Bone marrow (tissue), 2 donors: ENCODE measurements around the gene CHD5.

ENCODE experiments used
- DNase-seq, 2 donors: peaks; one replicate each; lab custom pipeline; 2025; lab: John Stamatoyannopoulos, UW

CHD5 gene

DNA sequence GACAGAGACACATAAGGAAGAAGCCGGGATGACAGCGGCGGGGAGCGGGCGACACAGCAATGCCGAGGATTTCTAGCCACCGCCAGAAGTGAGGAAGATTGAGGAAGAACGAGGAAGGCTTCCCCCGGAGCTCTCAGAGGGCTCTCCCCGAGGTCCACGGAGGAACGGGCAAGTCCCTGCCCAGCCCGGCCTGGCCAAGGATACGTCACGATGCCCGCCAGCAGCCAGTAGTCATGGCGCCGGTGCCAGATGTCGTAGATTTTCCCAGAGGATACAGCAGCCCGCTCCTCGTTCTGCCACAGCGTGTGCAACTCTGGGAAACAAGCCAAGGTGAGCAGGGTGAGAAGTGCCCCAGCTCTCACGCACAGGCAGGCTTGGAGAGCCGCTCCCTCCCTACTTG is 68.5 kb downstream of the CHD5 start:
- DNase-seq, result no peak

DNA sequence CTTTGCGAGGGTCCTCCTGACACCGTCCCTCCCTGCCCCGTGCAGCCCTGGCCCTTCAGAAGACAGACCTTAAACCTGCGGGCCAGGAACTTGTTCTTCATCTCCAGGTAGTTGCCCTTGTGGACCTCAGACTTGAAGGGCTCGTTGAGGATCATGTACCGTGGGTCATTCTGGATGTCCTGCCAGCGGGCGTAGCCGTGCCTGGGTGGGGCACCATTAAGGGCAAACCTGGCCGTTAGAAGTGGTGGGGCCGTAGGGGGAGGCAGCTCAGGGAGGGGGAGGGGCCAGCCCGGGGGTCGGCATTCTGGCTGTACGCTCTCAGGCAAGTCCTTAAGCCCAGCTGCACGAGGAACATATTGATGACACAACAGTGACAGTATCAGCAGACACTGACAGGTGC is 69.8 kb downstream of the CHD5 start:
- DNase-seq, result no peak

DNA sequence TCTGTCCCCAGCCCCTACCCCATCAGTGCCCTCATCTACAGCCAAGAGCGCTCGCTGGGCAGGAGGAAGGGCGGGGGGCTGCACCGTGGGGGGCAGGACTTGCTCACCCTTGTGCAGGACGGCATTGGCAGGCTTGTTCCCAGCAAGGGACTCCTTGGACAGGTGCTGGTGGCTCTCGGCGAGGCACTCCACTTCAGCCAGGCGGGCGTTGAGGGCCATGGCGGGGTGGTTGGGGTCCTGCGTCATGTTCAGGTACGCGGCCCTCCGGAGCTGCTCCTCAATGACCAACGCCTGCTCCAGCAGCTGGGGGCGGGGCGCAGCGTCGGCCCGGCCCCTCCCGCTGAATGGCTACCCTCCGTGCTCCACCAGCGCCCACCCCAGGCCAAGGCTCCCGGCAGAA is 70.4 kb downstream of the CHD5 start:
- DNase-seq, result no peak

DNA sequence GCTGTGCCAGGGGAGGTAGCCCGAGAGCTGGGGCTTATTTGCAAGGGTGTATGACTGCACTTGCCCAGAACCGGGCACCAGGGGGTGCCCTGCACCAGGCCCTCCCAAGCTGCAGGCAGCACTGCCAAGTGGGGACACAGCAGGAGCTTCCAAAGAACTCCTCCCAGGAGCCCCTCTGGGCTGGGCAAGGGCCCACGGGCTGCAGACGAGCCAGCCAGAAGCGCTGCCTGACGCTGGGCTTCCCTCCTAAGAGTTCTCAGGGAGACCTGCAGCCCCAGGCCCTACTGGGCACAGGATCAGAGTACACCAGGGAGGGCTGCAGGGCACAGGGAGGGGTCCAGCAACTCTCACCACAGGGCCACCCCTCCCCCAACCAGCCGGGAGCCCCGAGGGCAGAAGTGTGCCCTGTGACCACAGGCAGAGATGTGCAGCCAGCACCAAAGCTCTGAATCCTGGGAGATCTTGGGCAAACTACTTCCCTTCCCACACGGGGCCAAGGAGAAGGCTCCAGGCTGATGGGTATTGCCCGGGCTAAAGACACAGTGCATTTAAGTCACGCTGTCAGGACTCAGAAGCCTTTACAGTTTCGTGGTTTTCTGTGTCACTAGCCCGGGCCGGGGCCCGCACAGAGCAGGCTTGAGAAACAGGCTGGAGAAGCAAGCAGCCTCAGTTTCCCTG is 71.0 kb downstream of the CHD5 start:
- peak; percentile 3 to 21 for DNase-seq

DNA sequence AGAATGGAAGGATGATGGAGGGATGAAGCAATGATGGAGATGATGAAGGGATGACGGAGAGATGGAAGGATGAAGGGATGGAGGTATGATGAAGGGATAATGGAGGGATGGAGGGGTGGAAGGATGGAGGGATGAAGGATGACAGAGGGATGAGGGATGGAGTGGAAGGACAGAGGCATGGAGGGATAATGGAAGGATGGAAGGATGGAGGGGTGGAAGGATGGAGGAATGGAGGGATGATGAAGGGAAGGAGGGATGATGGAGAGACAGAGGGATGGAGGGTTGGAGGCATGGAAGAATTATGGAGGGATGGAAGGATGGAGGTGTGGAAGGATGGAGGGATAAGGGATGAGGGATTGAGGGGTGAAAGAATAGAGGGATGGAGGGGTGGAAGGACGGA is 71.6 kb downstream of the CHD5 start:
- DNase-seq, result no peak

DNA sequence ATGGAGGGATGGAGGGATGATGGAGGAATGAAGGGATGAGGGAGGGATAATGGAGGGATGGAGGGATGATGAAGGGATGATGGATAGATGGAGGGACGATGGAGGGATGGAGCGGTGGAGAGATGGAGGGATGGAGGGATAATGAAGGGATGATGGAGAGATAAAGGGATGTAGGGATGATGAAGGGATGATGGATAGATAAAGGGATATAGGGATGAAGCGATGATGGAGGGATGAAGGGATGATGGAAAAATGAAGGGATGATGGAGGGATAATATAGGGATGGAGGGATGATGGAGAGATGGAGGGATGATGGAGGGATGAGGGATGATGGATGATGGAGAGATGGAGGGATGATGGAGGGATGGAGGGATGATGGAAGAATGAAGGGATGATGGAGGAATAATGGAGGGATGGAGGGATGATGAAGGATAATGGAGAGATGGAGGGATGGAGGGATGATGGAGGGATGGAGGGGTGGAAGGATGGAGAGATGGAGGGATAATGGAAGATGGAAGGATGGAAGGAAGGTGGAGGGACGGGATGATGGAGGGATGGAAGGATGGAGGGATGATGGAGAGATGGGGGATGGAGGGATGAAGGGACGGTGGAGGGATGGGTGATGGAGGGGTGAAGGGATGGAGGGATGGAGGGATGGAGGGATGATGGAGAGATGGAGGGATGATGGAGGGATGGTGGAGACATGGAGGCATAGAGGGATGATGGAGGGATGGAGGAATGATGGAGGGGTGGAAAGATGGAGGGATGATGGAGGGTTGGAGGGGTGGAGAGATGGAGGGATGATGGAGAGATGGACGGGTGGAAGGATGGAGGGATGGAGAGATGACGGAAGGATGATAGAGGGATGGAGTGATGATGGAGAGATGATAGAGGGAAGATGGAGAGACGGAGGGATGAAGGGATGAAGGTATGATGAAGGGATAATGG is 72.4 kb downstream of the CHD5 start:
- DNase-seq, result no peak

DNA sequence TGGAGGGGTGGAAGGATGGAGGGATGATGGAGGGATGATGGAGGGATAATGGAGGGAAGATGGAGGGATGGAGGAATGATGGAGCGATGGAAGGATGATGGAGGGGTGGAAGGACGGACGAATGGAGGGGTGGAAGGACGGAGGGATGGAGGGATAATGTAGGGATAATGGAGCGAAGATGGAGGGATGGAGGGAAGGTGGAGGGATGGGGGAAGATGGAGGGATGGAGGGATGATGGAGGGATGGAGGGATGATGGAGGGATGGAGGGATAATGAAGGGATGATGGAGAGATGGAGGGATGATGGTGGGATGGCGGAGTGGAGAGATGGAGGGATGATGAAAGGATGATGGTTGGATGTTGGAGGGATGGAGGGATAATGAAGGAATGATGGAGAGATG is 73.1 kb downstream of the CHD5 start:
- no peak for DNase-seq

DNA sequence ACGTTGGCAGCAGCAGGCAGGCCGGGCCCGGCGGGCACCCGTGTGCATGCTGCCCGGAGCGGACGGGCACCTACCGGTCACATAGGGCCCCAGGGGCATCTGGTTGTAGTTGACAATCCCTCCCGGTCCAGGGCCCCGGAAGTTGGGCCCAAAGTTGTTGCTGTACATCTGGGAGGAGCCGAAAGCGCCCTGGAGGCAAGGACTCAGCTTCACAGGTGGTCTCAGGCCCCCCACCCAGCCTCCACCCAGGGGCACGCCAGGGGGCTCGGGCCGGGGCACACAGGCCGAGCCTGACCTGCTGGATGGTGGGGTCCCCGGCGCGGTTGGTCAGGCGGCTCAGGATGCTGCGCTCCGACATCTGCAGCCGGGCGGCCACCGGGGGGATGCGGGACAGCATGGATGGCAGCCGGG is 73.8 kb downstream of the CHD5 start:
- no peak for DNase-seq

DNA sequence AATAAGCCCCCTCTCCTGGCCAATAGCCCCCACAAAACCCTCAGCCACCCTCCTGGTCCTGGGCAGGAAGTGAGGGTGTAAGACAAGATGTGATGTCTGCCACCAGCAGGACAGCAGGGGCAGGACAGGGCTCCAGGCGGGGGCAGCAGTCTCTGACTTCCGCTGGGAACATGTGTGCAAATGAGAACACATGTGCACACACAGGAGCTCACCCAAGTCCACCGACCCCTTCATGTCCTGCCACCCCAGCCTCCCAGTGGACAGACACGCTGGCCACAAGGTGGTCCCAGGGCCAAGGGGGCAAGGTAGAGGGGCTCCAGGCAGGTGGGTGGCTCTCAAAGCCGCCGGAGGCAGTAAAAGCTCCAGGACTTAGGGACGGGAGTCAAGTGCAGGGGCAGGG is 74.4 kb downstream of the CHD5 start:
- no peak for DNase-seq

DNA sequence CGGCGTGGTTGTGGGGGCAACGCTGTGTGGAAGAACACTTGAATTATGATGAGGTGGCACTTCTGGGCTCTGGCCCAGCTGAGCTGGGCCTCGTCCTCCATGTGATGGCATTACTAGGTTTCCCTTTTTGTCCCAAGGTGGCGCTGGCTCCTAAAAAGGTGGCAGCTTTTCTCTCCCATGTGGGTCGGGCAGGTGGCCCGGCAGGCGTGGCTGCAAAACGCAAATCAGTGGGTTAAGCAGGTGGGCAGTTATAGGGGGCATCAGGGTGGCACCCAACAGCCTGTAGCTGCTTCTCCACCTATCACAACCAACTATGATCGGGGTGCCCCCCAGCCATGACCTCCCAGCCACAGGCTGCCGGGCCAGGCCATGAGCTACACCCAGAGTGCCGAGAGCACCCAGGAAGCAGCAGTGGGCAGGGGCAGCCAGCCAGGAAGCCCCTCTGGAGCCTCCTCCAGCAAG is 74.9 kb downstream of the CHD5 start:
- no peak for DNase-seq

DNA sequence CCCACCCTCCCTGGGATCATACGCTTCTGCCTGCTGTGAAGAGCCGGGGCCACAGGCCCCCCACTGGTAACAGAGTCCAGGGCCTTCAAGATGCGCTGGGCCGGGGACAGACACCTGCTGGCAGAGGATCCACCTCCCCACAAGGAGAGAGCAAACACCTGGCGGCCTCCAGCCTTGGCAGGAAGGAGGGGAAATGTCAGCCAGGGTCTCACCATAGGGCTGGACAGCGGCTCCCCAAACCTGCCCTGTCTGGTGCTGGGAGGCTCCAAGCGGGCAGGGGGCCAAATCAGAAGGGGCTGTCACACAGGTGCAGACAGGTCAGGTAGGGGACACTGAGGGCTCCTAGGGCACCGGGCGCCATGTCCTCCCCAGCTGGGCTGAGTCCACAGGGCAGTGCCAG is 75.5 kb downstream of the CHD5 start:
- DNase-seq, result no peak

DNA sequence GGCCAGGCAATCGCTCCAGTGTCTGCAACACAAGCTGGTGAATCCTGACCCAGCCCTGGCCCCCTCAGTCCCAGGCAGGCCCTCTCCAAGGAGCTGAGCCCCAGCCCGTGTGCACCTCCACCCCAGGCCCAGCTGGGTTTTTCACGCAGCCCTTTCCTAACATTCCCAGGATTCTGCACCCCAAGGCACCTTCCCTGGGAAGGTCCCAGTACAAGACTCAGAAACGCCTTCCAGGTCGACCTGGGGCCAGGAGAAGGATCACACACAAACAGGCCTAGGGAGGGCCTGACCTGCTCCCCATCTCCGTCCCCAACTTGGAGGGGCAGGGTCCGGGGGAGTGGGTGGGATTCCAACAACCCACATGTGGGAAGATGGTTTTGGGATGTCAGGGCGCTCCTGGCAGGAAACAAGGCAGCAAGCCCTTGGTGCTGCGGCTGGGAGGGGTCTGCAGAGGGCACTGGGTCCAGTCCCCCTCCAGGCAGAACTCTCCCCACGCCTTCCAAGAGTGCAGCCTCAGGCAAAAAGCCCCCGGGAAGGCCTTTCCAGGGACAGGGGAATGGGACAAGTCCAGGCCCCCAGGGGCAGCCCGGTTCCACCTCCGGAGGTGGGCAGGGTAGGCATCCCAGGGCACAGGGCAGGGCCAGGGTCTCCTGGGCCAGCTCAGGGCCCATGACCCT is 76.1 kb downstream of the CHD5 start:
- DNase-seq, result no peak

DNA sequence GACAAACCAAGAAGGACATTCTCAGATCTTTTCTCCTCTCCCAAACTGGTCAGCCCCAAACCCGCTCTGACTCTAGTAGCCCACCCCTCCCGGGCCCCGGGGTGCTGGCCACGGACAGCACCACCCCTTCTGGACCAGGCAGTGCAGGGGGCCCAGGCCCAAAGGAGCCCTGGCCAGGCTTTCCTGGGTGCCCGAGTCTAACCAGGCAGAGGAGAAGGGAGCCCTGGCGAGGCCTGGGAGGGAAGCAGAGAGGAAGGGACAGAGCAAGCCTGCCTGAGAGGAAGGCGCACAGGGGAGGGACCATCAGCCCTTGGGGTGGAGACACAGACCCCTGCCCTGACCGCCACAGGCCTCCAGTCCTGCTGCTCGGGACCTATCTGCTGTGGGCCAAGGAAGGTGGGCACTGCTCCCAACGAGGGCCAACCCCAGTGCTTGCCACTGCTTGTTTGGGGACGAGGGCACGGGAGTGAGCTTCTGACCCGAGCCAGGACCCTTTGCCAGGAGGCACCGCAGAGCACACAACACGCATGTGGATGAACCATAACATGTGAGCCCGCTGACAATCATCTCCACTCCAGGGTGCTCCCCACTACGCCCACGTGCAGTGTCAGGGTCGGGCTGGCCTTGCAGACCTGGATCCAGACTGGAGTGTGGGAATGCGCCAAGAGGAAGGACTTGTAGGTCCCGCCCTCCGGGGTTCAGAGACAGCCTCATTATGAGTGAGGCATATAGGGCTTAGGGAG is 76.8 kb downstream of the CHD5 start:
- DNase-seq, result no peak

DNA sequence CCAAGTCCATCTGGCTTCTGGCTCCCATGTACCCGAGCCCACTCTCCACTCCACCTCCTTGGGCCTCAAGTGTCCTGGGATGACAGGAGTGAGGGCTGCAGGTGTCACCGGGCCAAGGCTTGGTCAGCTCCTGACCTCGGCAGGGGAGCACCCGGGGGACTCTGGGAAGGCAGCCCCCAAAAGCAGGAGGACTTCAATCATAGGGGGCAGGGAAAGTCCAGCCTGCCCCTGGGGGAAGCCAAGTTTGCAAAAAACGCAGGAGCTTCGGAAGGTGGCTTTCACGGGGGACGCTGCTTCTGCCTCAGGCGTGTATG is 77.6 kb downstream of the CHD5 start:
- no peak for DNase-seq

DNA sequence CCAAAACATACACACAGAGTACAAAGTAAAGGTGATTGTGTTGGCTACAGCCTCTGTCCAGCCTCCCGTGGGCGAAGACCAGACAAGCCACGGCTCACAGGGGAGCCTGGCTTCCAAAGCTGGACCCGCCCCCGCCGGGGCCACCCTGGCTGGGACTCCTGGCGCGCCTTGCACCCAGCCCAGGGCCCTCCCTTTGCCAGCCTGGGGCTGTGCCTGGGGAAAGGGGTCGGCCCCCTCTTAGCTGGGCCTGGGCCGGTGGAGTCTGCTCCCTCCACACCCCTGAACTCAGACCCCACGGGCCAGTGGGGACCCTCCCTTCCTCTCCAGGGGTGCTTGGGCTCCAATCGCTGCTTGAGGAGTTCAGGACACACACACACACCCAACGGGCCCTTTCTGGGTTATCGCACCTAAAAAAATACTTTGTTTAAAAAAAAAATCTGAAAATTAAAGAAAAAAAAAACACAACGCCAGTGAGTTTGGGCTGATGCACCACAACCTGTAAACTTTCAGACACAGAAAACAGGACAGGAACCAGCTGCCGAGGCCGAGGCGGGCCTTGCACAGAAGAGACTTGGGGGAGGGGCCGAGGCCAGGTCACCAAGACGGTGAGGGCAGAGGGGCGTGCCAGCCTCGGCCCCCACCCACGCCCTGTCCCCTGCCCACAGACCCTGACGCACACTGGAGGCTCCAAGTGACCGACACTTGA is 78.1 kb downstream of the CHD5 start:
- DNase-seq, result no peak

DNA sequence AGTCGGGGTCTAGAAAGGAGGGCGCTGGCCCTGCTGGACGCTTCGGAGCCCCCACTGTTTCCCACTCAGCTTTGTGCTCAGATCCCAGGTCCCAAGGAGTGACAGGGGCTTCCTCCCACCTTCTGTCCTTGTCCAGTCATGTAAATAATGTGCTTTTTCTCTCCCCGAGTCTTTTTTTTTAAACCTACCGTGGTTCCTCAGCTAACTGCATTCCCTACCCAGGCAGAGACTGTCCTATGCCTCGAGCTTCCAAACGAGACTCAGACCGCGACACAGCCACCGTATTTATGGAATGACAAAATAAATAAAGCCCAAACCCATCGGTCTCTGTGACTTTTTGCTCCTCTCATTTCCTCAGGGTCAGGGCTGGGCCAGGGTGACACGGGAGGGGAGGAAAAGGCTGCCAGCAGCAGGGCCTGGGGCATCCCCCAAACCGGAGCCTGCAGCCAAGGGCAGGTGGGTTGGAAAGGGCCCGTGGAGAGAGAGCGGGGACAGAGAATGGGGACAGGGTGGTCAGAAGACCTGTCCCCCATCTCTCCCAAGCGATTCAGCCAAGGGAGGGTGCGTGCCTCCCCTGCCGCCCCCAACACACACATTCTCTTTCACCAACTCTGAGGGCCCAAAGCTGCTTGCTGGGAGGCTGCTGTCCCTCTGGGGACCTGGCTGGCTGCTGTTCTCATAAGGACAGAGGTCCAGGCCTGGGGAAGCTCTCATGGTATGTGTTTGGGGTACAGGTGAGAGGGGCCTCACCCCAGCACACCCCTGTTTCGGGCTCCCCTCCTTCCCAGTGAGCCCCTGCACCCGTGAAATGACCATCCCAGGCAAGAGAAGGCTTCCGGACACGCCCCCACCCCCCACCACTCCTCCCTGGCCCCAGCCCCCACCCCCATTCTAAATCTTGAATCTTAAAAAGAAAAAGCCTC is 79.0 kb downstream of the CHD5 start:
- no peak for DNase-seq

DNA sequence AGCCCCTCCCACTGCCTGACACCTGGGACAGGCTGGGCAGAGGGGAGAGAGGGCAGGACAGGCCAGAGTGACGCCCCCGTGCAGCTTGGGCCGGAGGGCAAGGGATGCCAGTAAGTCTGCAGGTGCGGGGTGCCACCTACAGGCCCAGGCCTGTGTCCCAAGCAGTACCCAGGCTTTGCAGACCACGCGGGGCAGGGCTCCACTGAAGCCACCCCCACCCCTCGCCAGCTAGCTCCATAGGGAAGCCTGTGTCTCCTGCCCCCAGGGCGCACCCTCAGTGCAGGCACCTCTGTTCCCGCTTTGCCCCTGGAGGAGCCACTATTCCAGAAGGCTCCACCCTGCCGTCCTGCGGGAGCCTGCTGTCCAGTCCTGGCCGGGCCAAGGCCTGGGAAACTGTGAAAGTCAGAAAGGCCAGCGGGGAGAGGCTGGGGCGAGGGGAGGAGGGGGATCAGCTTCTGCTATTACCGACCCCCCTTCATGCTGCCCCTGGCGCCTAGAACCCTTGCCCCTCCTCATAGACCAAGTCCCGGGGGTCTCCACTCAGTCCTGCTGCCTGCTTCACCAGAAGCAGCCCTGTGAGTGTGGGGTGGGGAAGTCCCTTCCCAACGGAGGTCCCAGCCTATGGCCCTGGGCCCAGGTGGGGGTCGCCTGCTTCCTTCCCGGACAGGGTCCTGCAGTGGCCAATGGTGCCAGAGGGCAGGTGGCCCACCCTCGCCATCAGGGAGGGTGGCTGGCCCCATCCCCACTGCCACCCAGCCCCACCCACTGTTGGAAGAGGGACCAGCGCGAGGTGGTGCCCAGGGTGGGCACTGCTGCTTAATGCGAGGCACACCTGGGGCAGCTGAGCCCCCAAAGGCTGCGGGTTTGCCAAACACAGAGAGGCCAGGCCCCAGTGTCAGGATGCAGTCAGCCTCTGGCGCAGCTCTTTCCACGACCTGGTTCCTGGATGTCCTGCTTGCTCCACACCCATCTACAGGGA is 80.0 kb downstream of the CHD5 start:
- DNase-seq, result no peak

DNA sequence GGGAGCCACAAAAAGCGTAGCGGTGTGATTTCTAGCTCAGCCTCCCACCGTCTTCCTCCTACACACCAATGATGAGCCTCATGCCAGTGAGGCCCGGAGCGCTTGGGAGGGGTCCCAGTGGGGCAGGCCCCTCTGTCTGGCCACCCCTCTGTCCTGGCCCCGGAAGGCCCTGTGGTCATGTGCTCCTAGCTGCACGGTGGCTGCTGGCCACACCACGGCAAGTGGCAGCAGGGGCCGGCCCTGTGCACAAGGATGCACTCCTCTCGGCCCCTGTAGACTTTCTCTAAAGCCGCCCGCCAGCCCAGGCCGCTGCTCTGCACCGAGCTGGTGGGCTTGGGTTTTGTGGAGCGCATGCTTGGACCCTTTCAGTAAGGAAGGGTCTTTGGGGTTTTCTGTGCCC is 80.8 kb downstream of the CHD5 start:
- no peak for DNase-seq
